GM12878 (cell line): ENCODE data around the gene DUSP22. TPM values are rescaled to one million over a fixed set of nuclear protein-coding genes. Genes with fewer than 3 reads are reported as not detected.

ENCODE experiments used
- ATAC-seq: fragments of 200-7000 bp; cut with Tn5 transposase; 3 replicates; pipeline ENCODE4 v1.9.1; 2020; ENCODE audit warnings: mild to moderate bottlenecking, moderate library complexity
- BruUV-seq: library from RNA; stranded (reverse); fragments of 400-500 nt; replicated peaks from 2 replicates; lab custom pipeline; 2021; lab: Mats Ljungman, UMichigan
- CTCF ChIA-PET: fragments of 300-600 bp; sonication (Branson Sonifier 250); formaldehyde crosslinking; extraction: SDS; loops from one replicate; lab custom pipeline; 2021; ENCODE audit warnings: inconsistent platforms; lab: Yijun Ruan, JAX
- POLR2A ChIA-PET: fragments of 350-600 bp; formaldehyde crosslinking; extraction: SDS; loops from one replicate; lab custom pipeline; 2021; ENCODE audit warnings: inconsistent platforms; lab: Charles Lee
- RAD21 ChIA-PET: fragments of 300-600 bp; sonication (Branson Sonifier 250); formaldehyde crosslinking; loops from one replicate; lab custom pipeline; 2023; ENCODE audit warnings: antibody characterized with exemption; ENCODE audit not compliant: unreplicated experiment; lab: Charles Lee
- SMC1A ChIA-PET: fragments of 300-600 bp; sonication (Branson Sonifier 250); formaldehyde crosslinking; loops from one replicate; lab custom pipeline; 2023; ENCODE audit not compliant: unreplicated experiment, uncharacterized antibody; lab: Charles Lee
- DNase-seq: peaks from one replicate; pipeline ENCODE4 v3.0.0-alpha.2; 2011; ENCODE audit warnings: low read depth, low spot score
- FAIRE-seq: peaks from 3 replicates; lab custom pipeline; 2011; peaks lifted over from hg19 to GRCh38; lab: Jason Lieb, UNC
- H2AFZ ChIP-seq: 2 replicates; pipeline ENCODE4 v1.6.0; 2011; ENCODE audit warnings: low read depth, low read length, control low read depth; ENCODE audit not compliant: control insufficient read depth
- H3K27ac ChIP-seq: 2 replicates; pipeline ENCODE4 v1.5.1; 2011; ENCODE audit warnings: control low read depth; ENCODE audit not compliant: control insufficient read depth, insufficient read depth
- H3K27me3 ChIP-seq, 2 experiments: replicated peaks in 1 of 2; 2 replicates each; pipeline versions ENCODE4 v1.6.0 to v1.6.1; 2011; ENCODE audit warnings: low read length in 1 of 2; ENCODE audit not compliant: control insufficient read depth in 2 of 2, insufficient read depth in 2 of 2
- H3K36me3 ChIP-seq, 2 experiments: 2 replicates each; pipeline ENCODE4 v1.5.1; 2011; ENCODE audit warnings: low read length in 1 of 2; ENCODE audit not compliant: control insufficient read depth in 2 of 2, insufficient read depth in 2 of 2
- H3K4me1 ChIP-seq: 2 replicates; pipeline ENCODE4 v1.6.1; 2011; ENCODE audit warnings: mild to moderate bottlenecking, low read length, moderate library complexity, mixed read lengths; ENCODE audit not compliant: control insufficient read depth, insufficient read depth
- H3K4me2 ChIP-seq: 2 replicates; pipeline ENCODE4 v1.6.0; 2011; ENCODE audit warnings: control low read depth; ENCODE audit not compliant: control insufficient read depth, insufficient read depth
- H3K4me3 ChIP-seq: fragments of 200-600 bp; sonication (generic); 2 replicates; pipeline ENCODE4 v1.5.1; 2016
- H3K79me2 ChIP-seq: 2 replicates; pipeline ENCODE4 v1.6.0; 2011; ENCODE audit warnings: low read length; ENCODE audit not compliant: control insufficient read depth, insufficient read depth
- H3K9ac ChIP-seq: 2 replicates; pipeline ENCODE4 v1.8.0; 2011; ENCODE audit warnings: low read length, control low read depth, mixed read lengths; ENCODE audit not compliant: control insufficient read depth, insufficient read depth
- H3K9me3 ChIP-seq: replicated peaks from 3 replicates; pipeline ENCODE4 v1.5.1; 2011; ENCODE audit warnings: mild to moderate bottlenecking, low read length; ENCODE audit not compliant: control insufficient read depth, insufficient read depth
- H4K20me1 ChIP-seq: 2 replicates; pipeline ENCODE4 v1.6.0; 2011; ENCODE audit not compliant: control insufficient read depth, insufficient read depth
- BHLHE40 ChIP-seq, 2 experiments: fragments of 450-650 bp in 1 of 2; IDR thresholded peaks; 2 replicates each; pipeline ENCODE4 v1.6.1; 2011 to 2017; ENCODE audit warnings: low read depth in 2 of 2, borderline replicate concordance in 1 of 2, improper control_type of control experiment in 1 of 2, low read length in 1 of 2, mild to moderate bottlenecking in 1 of 2
- BMI1 ChIP-seq: fragments of 450-650 bp; IDR thresholded peaks from 2 replicates; pipeline ENCODE4 v1.6.1; 2016; ENCODE audit warnings: mild to moderate bottlenecking, moderate library complexity, borderline replicate concordance
- CHD2 ChIP-seq: IDR thresholded peaks from 2 replicates; pipeline ENCODE4 v1.6.1; 2011; ENCODE audit warnings: low read depth, low read length, improper control_type of control experiment, borderline replicate concordance
- GATAD2B ChIP-seq: fragments of 450-650 bp; conservative IDR thresholded peaks from 2 replicates; pipeline ENCODE4 v1.6.1; 2017; ENCODE audit warnings: low read depth, mild to moderate bottlenecking, moderate library complexity
- KAT2A ChIP-seq: conservative IDR thresholded peaks from 2 replicates; pipeline ENCODE4 v1.6.1; 2011; ENCODE audit warnings: low read depth, low read length; ENCODE audit not compliant: control insufficient read depth
- MXI1 ChIP-seq: fragments of 150-350 bp; IDR thresholded peaks from 2 replicates; pipeline ENCODE4 v1.6.1; 2011; ENCODE audit warnings: low read depth, mild to moderate bottlenecking, inconsistent platforms, low read length, improper control_type of control experiment
- PML ChIP-seq: IDR thresholded peaks from 2 replicates; pipeline ENCODE4 v1.6.1; 2012; ENCODE audit warnings: low read length, inconsistent platforms
- POLR2A ChIP-seq: IDR thresholded peaks from 2 replicates; pipeline ENCODE4 v1.6.1; 2011; ENCODE audit warnings: low read depth, mild to moderate bottlenecking, low read length
- RAD51 ChIP-seq: fragments of 450-650 bp; IDR thresholded peaks from 2 replicates; pipeline ENCODE4 v1.6.1; 2016; ENCODE audit warnings: moderate library complexity, mild to moderate bottlenecking, inconsistent platforms
- STAT1 ChIP-seq: fragments of 450-650 bp; conservative IDR thresholded peaks from 2 replicates; pipeline ENCODE4 v1.6.1; 2014; ENCODE audit warnings: antibody characterized with exemption, mild to moderate bottlenecking
- WGBS: methylation state at CpG from one replicate; pipeline ENCODE4 v1.1.6; 2016; ENCODE audit warnings: low lambda C conversion rate; ENCODE audit not compliant: insufficient replicate concordance, insufficient coverage; ENCODE audit errors: missing lambda C conversion rate; 5-methylcytosine and 5-hydroxymethylcytosine counted together
- in situ Hi-C: fragments of 300-500 bp; cut with MboI; formaldehyde crosslinking; loops from 9 replicates; pipeline ENCODE4 v1.14.3; 2018; ENCODE audit warnings: mixed read lengths
- intact Hi-C: fragments of 100-400 bp; cut with micrococcal nuclease; formaldehyde crosslinking; loops from one replicate; pipeline ENCODE4 v1.14.2; 2022; ENCODE audit not compliant: unreplicated experiment
- polyA plus RNA-seq, 11 experiments: library from polyadenylated mRNA; depleted of rRNA in 4 of 11; unstranded in 6 of 11; stranded (reverse) in 5 of 11; fragments of >200 nt; fragmentation: Nextera tagmentation in 4 of 11; fragmentation: Illumina TruSeq in 1 of 11; extraction: Ambion mirVana in 4 of 11; extraction: Trizol in 1 of 11; gene quantifications; 1 replicate in 1 of 11; 2 replicates in 10 of 11; pipeline versions ENCODE4 v1.2.1 to v1.2.3, GENCODE V29; 2011 to 2016; ENCODE audit warnings: inconsistent platforms in 2 of 11, missing spikeins in 2 of 11, low read depth in 1 of 11
- total RNA-seq, 4 experiments: library from RNA; depleted of rRNA in 3 of 4; stranded (reverse); fragments of >200 nt in 3 of 4; fragmentation: Illumina TruSeq in 1 of 4; extraction: Trizol in 1 of 4; gene quantifications; 2 replicates each; pipeline versions ENCODE4 v1.2.1 to v1.2.3, GENCODE V29; 2013 to 2021
- TF ChIP-seq, protein P1 (sequence below): fragments of 450-650 bp; IDR thresholded peaks from 2 replicates; pipeline ENCODE4 v1.6.1; 2018; ENCODE audit warnings: mild to moderate bottlenecking, low read depth, moderate library complexity; ENCODE audit not compliant: partially characterized antibody
- TF ChIP-seq, protein P2 (sequence below): fragments of 450-650 bp; conservative IDR thresholded peaks from 2 replicates; pipeline ENCODE4 v1.6.1; 2017; ENCODE audit warnings: mild to moderate bottlenecking, moderate library complexity
- TF ChIP-seq, protein P3 (sequence below): fragments of 450-650 bp; IDR thresholded peaks from 2 replicates; pipeline ENCODE4 v1.6.1; 2017; ENCODE audit warnings: mild to moderate bottlenecking, moderate library complexity

The DUSP22 gene
- total and polyA plus RNA-seq, 10 of the 15 experiments (the other 5 are each of a cell fraction or from before 2014, with no cell fraction given): 78.9 to 156 (median 107) TPM

DNA sequence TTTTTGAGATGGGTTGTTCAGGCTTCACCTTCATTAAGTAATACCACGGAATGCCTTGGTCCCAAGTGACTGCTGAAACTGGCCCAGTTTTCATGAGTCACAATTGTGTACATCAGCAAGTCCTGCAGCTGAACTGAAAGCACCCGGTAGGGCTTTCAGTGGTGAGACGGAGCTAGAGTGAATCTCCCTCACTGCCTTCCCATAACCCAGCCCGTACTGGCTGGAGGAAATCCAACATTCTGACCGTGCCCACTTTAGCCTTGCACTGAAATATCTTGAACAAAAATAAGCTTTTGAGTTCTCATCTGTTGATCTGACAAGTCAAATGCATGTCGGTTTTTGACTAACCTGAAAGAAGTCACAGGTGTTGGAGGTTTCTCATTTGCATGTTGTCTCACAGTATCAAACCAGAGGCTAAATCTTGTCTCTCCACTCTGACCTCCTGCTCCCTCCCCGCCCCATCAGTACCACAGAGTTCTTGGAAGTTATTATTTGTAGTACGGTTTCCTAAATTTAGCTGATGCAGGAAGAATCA is 35.9 kb downstream of the DUSP22 start (continued):
- TF ChIP-seq, protein P1, sequence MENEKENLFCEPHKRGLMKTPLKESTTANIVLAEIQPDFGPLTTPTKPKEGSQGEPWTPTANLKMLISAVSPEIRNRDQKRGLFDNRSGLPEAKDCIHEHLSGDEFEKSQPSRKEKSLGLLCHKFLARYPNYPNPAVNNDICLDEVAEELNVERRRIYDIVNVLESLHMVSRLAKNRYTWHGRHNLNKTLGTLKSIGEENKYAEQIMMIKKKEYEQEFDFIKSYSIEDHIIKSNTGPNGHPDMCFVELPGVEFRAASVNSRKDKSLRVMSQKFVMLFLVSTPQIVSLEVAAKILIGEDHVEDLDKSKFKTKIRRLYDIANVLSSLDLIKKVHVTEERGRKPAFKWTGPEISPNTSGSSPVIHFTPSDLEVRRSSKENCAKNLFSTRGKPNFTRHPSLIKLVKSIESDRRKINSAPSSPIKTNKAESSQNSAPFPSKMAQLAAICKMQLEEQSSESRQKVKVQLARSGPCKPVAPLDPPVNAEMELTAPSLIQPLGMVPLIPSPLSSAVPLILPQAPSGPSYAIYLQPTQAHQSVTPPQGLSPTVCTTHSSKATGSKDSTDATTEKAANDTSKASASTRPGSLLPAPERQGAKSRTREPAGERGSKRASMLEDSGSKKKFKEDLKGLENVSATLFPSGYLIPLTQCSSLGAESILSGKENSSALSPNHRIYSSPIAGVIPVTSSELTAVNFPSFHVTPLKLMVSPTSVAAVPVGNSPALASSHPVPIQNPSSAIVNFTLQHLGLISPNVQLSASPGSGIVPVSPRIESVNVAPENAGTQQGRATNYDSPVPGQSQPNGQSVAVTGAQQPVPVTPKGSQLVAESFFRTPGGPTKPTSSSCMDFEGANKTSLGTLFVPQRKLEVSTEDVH: peak; percentile 46

DNA sequence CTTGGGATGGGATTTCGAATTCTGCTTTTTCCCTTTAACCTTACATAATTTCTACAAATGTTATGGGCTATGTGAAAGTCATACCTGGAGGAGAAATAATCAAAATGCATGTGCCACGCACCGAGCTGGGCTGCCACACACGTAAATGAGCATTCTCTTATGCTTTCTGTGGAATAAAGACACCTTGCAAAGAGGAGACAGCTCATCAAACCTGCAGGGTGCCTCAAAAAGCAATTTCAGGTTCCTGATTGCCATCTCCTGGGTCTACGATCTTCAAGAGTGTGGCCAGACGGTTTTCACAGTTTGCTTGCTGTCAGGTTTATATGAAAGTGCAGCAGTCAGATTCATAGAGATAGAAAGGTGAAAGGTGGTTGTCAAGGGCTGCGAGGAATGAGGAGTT is 36.6 kb downstream of the DUSP22 start:
- ChIA-PET SMC1A (interaction anchor here (1.0 to 17.1 kb wide), 17 partner anchors 10 to 140 kb away, joined by 3 to 707 read pairs (median 8); partner anchors contain the start of gene IRF4), CTCF (interaction anchor here (1.1 to 8.5 kb wide), 12 partner anchors 9 to 102 kb away, joined by 3 to 83 read pairs (median 8); partner anchors contain the start of gene DUSP22), POLR2A (interaction anchor here (1.2 to 8.4 kb wide), 13 partner anchors 9 to 110 kb away, joined by 3 to 165 read pairs (median 6); partner anchors contain the start of gene DUSP22), RAD21 (interaction anchor here (1.0 to 8.2 kb wide), 18 partner anchors 11 to 196 kb away, joined by 3 to 170 read pairs (median 14); partner anchors contain the start of genes DUSP22 and IRF4)
- Histone ChIP-seq H4K20me1 (no peaks in the 10 kb centered on the region), H3K4me2 (peak overlapping the region; percentile 80), H3K27ac (peak overlapping the region; percentile 97), H3K27me3 (no peaks in the 10 kb centered on the region), H3K9ac (peak overlapping the region; percentile 51), H3K4me3 (peak overlapping the region; percentile 37), H3K4me1 (peaks cover 85% of the 10 kb centered on the region), H3K9me3 (no peaks in the 10 kb centered on the region), H2AFZ (no peak overlapping the region), H3K36me3 (peaks cover 20 to 22% of the 10 kb centered on the region in 2 experiments), H3K79me2 (peaks cover 77% of the 10 kb centered on the region)
- no peak for DNase-seq
- FAIRE-seq: peak; percentile 27
- intact Hi-C loops (loop anchor here (1.0 kb wide), 2 partner anchors 37 to 101 kb away; partner anchors contain the start of gene DUSP22), in situ Hi-C loops (no loop called here)
- BruUV-seq: TSS peak; percentile 45
- 13% methylated on average over 7 of the region's 7 CpGs for WGBS
- ATAC-seq: peak; percentile 2
- TF ChIP-seq CHD2 (no peak), STAT1 (no peak), MXI1 (no peak), RAD51 (no peak), POLR2A (no peak), PML (no peak), BMI1 (no peak), KAT2A (no peak), GATAD2B (no peak), BHLHE40 (IDR thresholded peaks at IDR 0.05; ENCODE audit: borderline replicate concordance in 1 of 2, low read depth in 2 of 2, low read length in 1 of 2) (no peak)
- TF ChIP-seq, protein P2, sequence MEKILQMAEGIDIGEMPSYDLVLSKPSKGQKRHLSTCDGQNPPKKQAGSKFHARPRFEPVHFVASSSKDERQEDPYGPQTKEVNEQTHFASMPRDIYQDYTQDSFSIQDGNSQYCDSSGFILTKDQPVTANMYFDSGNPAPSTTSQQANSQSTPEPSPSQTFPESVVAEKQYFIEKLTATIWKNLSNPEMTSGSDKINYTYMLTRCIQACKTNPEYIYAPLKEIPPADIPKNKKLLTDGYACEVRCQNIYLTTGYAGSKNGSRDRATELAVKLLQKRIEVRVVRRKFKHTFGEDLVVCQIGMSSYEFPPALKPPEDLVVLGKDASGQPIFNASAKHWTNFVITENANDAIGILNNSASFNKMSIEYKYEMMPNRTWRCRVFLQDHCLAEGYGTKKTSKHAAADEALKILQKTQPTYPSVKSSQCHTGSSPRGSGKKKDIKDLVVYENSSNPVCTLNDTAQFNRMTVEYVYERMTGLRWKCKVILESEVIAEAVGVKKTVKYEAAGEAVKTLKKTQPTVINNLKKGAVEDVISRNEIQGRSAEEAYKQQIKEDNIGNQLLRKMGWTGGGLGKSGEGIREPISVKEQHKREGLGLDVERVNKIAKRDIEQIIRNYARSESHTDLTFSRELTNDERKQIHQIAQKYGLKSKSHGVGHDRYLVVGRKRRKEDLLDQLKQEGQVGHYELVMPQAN: no peak
- TF ChIP-seq, protein P3, sequence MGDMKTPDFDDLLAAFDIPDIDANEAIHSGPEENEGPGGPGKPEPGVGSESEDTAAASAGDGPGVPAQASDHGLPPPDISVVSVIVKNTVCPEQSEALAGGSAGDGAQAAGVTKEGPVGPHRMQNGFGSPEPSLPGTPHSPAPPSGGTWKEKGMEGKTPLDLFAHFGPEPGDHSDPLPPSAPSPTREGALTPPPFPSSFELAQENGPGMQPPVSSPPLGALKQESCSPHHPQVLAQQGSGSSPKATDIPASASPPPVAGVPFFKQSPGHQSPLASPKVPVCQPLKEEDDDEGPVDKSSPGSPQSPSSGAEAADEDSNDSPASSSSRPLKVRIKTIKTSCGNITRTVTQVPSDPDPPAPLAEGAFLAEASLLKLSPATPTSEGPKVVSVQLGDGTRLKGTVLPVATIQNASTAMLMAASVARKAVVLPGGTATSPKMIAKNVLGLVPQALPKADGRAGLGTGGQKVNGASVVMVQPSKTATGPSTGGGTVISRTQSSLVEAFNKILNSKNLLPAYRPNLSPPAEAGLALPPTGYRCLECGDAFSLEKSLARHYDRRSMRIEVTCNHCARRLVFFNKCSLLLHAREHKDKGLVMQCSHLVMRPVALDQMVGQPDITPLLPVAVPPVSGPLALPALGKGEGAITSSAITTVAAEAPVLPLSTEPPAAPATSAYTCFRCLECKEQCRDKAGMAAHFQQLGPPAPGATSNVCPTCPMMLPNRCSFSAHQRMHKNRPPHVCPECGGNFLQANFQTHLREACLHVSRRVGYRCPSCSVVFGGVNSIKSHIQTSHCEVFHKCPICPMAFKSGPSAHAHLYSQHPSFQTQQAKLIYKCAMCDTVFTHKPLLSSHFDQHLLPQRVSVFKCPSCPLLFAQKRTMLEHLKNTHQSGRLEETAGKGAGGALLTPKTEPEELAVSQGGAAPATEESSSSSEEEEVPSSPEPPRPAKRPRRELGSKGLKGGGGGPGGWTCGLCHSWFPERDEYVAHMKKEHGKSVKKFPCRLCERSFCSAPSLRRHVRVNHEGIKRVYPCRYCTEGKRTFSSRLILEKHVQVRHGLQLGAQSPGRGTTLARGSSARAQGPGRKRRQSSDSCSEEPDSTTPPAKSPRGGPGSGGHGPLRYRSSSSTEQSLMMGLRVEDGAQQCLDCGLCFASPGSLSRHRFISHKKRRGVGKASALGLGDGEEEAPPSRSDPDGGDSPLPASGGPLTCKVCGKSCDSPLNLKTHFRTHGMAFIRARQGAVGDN: peak; percentile 50
